ENCODE data around the gene NPC1. TPM values are rescaled to one million over a fixed set of nuclear protein-coding genes. Genes with fewer than 3 reads are reported as not detected.

NPC1 gene
- total and polyA plus RNA-seq, 4 donors: 9.5 to 46.7 (median 27.3) TPM

DNA sequence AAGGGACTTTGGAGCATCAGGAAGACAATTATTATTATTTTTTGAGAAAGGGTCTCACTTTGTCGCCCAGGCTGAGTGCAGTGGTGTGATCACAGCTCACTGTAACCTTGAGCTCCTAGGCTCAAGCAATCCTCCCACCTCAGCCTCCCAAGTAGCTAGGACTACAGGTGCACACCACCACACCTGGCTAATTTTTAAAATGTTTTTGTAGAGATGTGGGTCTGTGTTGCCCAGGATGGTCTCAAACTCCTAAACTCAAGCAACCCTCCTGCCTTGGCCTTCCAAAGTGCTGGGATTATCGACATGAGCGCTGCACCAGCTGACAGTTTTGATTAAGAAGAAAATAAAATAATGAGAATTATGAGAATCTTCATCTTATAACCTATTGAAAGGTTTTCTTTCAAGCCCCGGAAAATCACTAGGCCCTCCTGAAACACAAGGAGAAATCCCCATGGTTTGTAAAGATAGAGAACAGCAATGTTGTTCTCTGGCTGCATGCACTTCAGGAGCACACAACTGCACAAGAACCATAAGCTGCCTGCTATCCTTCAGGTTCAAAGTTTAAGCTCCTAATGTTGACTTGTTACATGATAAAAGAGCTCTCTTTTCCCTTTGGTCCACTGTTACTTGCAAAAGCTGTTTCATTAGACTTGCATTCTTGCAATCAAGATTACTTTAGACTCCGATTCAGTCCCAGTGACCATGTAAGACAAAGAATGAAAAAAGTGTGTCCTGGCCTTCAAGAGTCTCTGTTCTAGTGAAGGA is 16.8 kb downstream of the NPC1 start:
- Histone ChIP-seq H3K27ac (ENCODE audit: low read depth in 1 of 2, low read length in 2 of 2) (no peak overlapping the region), H3K4me1 (ENCODE audit: control insufficient read depth in 4 of 4, insufficient read depth in 4 of 4, low read length in 3 of 4) (peaks cover 2 to 30% (median 19%) of the 10 kb centered on the region in 4 donors), H3K4me3 (ENCODE audit: low read depth in 1 of 3, low read length in 3 of 3) (no peak overlapping the region), H3K9ac (ENCODE audit: low read depth in 1 of 2, low read length in 2 of 2) (no peak overlapping the region), H3K9me3 (ENCODE audit: control insufficient read depth in 4 of 4, low read length in 3 of 4) (no peaks in the 10 kb centered on the region), H3K27me3 (ENCODE audit: control insufficient read depth in 4 of 4, insufficient read depth in 4 of 4, low read length in 3 of 4) (no peaks in the 10 kb centered on the region), H3K36me3 (ENCODE audit: control insufficient read depth in 4 of 4, insufficient read depth in 3 of 4, low read depth in 1 of 4, low read length in 3 of 4) (peaks cover 1 to 28% (median 18%) of the 10 kb centered on the region in 4 donors)
- no peak for DNase-seq (ENCODE audit: low spot score)
- 85% methylated on average over 5 of the region's 5 CpGs for WGBS
- TF ChIP-seq HNF4A (conservative IDR thresholded peaks at IDR 0.05): peak; percentile 46 to 67
- no peak for TF ChIP-seq SP1 (IDR thresholded peaks at IDR 0.05)
- TF ChIP-seq RXRA (IDR thresholded peaks at IDR 0.05): peak in 1 of 2 donors; percentile 39
- TF ChIP-seq, protein P1, sequence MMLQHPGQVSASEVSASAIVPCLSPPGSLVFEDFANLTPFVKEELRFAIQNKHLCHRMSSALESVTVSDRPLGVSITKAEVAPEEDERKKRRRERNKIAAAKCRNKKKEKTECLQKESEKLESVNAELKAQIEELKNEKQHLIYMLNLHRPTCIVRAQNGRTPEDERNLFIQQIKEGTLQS (IDR thresholded peaks at IDR 0.05): no peak

DNA sequence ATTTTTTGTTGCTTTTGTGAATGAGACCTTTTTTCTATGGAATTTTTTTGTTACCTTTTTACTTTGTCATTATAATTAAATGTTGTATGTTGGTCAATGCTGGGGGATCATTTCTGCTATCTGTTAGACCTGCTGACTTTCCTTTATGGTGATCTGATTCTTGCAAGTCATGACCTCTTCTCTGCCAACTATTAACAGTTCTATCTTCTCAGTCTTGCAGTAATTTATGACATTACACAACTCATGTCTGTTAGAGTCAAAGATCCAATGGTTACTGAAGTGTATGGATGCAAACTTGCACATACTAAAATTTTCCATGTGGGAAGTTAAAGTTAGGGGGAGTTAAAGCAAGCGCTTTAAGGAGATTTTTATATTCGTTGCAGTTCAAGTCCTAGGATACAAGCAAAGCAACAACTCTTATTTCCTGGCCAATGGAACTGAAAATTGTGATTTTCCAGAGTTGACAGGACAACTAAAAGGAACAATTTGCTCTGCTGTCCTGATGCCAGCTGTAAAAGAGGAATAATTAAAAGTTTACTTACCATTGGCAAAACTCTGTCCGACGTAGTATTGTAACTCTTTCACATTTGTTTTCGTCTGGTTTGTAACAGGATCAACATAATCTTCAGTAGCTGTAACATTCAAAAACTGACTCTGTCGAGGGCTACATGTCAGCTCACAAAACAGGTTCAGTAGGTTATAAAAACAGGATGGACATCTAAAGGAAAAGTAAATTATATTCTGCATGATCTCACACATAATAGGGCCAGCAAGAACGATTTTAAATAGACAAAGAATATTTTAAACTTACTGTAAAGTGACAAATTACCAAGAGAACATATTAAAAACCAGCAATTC is 17.8 kb downstream of the NPC1 start:
- no peak for DNase-seq (ENCODE audit: low spot score)
- TF ChIP-seq HNF4G (IDR thresholded peaks at IDR 0.05): no peak
- TF ChIP-seq, protein P1 (IDR thresholded peaks at IDR 0.05): no peak
- no peak for TF ChIP-seq ZBTB33 (IDR thresholded peaks at IDR 0.05)
- TF ChIP-seq HNF4A (conservative IDR thresholded peaks at IDR 0.05): no peak
- no peak for TF ChIP-seq RXRA (IDR thresholded peaks at IDR 0.05)
- no peak for TF ChIP-seq RAD21 (IDR thresholded peaks at IDR 0.05)
- TF ChIP-seq, protein P2, sequence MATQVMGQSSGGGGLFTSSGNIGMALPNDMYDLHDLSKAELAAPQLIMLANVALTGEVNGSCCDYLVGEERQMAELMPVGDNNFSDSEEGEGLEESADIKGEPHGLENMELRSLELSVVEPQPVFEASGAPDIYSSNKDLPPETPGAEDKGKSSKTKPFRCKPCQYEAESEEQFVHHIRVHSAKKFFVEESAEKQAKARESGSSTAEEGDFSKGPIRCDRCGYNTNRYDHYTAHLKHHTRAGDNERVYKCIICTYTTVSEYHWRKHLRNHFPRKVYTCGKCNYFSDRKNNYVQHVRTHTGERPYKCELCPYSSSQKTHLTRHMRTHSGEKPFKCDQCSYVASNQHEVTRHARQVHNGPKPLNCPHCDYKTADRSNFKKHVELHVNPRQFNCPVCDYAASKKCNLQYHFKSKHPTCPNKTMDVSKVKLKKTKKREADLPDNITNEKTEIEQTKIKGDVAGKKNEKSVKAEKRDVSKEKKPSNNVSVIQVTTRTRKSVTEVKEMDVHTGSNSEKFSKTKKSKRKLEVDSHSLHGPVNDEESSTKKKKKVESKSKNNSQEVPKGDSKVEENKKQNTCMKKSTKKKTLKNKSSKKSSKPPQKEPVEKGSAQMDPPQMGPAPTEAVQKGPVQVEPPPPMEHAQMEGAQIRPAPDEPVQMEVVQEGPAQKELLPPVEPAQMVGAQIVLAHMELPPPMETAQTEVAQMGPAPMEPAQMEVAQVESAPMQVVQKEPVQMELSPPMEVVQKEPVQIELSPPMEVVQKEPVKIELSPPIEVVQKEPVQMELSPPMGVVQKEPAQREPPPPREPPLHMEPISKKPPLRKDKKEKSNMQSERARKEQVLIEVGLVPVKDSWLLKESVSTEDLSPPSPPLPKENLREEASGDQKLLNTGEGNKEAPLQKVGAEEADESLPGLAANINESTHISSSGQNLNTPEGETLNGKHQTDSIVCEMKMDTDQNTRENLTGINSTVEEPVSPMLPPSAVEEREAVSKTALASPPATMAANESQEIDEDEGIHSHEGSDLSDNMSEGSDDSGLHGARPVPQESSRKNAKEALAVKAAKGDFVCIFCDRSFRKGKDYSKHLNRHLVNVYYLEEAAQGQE (IDR thresholded peaks at IDR 0.05): no peak
- no peak for TF ChIP-seq FOXA2 (IDR thresholded peaks at IDR 0.05)
- TF ChIP-seq YY1 (IDR thresholded peaks at IDR 0.05): no peak
- TF ChIP-seq CTCF (IDR thresholded peaks at IDR 0.05; ENCODE audit: low read depth, low read length, missing input control): no peak
- no peak for TF ChIP-seq FOXA1 (IDR thresholded peaks at IDR 0.05)
- no peak for TF ChIP-seq SP1 (IDR thresholded peaks at IDR 0.05)
- TF ChIP-seq MAX (IDR thresholded peaks at IDR 0.05): no peak
- TF ChIP-seq EGR1 (IDR thresholded peaks at IDR 0.05; ENCODE audit: low read depth in 2 of 2): no peak
- no peak for TF ChIP-seq GABPA (IDR thresholded peaks at IDR 0.05 in 1 of 2, conservative IDR thresholded peaks at IDR 0.05 in 1 of 2)
- TF ChIP-seq NR2F2 (IDR thresholded peaks at IDR 0.05): no peak
- TF ChIP-seq TAF1 (conservative IDR thresholded peaks at IDR 0.05): no peak
- TF ChIP-seq JUND (IDR thresholded peaks at IDR 0.05): no peak
- Histone ChIP-seq H3K27ac (ENCODE audit: low read depth in 1 of 2, low read length in 2 of 2) (no peak overlapping the region), H3K4me1 (ENCODE audit: control insufficient read depth in 4 of 4, insufficient read depth in 4 of 4, low read length in 3 of 4) (peaks cover 0 to 26% (median 17%) of the 10 kb centered on the region in 4 donors), H3K9me3 (ENCODE audit: control insufficient read depth in 4 of 4, low read length in 3 of 4) (no peaks in the 10 kb centered on the region), H3K4me3 (ENCODE audit: low read depth in 1 of 3, low read length in 3 of 3) (no peak overlapping the region), H3K36me3 (ENCODE audit: control insufficient read depth in 4 of 4, insufficient read depth in 3 of 4, low read depth in 1 of 4, low read length in 3 of 4) (peaks cover 3 to 28% (median 19%) of the 10 kb centered on the region in 4 donors), H3K9ac (ENCODE audit: low read depth in 1 of 2, low read length in 2 of 2) (no peak overlapping the region), H3K27me3 (ENCODE audit: control insufficient read depth in 4 of 4, insufficient read depth in 4 of 4, low read length in 3 of 4) (no peaks in the 10 kb centered on the region)
- 74% methylated on average over 7 of the region's 7 CpGs for WGBS

Data from liver (tissue), 9 donors.